HPDE6-E6E7 (cell line): ENCODE results near the gene SLC10A6.

Source experiments
- DNase-seq: peaks from one replicate; pipeline ENCODE4 v3.0.0; 2011; ENCODE audit warnings: missing footprints; ENCODE audit errors: extremely low spot score

Gene SLC10A6

GRCh38 chr4:86848136-86848535, 1.0 kb downstream of the SLC10A6 start:
- DNase-seq = no peak

- DNase-seq = no peak
Observed at GRCh38 chr4:86847571-86847970, 1.6 kb downstream of the SLC10A6 start.

- DNase-seq = no peak
Observed at GRCh38 chr4:86846921-86847320, 2.3 kb downstream of the SLC10A6 start.

GRCh38 chr4:86845593-86845992, 3.6 kb downstream of the SLC10A6 start:
- peak; percentile 78 for DNase-seq

- DNase-seq = no peak
Observed at GRCh38 chr4:86841309-86841708, 7.9 kb downstream of the SLC10A6 start.

GRCh38 chr4:86840858-86841257, 8.3 kb downstream of the SLC10A6 start:
- no peak for DNase-seq

GRCh38 chr4:86837691-86838503, 11.3 kb downstream of the SLC10A6 start:
- no peak for DNase-seq

- DNase-seq = no peak
Observed at GRCh38 chr4:86835677-86836076, 13.5 kb downstream of the SLC10A6 start.

- no peak for DNase-seq
Observed at GRCh38 chr4:86834901-86835300, 14.3 kb downstream of the SLC10A6 start.

- DNase-seq = no peak
Observed at GRCh38 chr4:86833615-86834014, 15.6 kb downstream of the SLC10A6 start.

- peak; percentile 90 for DNase-seq
Observed at GRCh38 chr4:86831262-86832130, 17.7 kb downstream of the SLC10A6 start.

GRCh38 chr4:86825511-86825910, 23.7 kb downstream of the SLC10A6 start:
- no peak for DNase-seq

GRCh38 chr4:86822136-86822535, 27.0 kb downstream of the SLC10A6 start:
- no peak for DNase-seq

- no peak for DNase-seq
Observed at GRCh38 chr4:86821151-86821550, 28.0 kb downstream of the SLC10A6 start.

GRCh38 chr4:86819561-86819960, 29.6 kb downstream of the SLC10A6 start:
- DNase-seq = no peak

- DNase-seq = no peak
Observed at GRCh38 chr4:86818841-86819240, 30.3 kb downstream of the SLC10A6 start.

GRCh38 chr4:86818211-86818610, 31.0 kb downstream of the SLC10A6 start:
- no peak for DNase-seq

- no peak for DNase-seq
Observed at GRCh38 chr4:86816501-86817273, 32.5 kb downstream of the SLC10A6 start.

- DNase-seq = no peak
Observed at GRCh38 chr4:86815653-86816052, 33.5 kb downstream of the SLC10A6 start.

- DNase-seq = no peak
Observed at GRCh38 chr4:86810847-86811246, 38.3 kb downstream of the SLC10A6 start.

GRCh38 chr4:86809809-86810208, 39.4 kb downstream of the SLC10A6 start:
- no peak for DNase-seq

GRCh38 chr4:86791126-86791525, 58.1 kb downstream of the SLC10A6 start:
- DNase-seq = no peak
